ENCODE data around the gene NANOS2. TPM values are rescaled to one million over a fixed set of nuclear protein-coding genes. Genes with fewer than 3 reads are reported as not detected.

Gene NANOS2
- total and polyA plus RNA-seq, 2 of the 13 experiments (the other 11 are each of a cell fraction or from before 2014, with no cell fraction given), result not detected

DNA sequence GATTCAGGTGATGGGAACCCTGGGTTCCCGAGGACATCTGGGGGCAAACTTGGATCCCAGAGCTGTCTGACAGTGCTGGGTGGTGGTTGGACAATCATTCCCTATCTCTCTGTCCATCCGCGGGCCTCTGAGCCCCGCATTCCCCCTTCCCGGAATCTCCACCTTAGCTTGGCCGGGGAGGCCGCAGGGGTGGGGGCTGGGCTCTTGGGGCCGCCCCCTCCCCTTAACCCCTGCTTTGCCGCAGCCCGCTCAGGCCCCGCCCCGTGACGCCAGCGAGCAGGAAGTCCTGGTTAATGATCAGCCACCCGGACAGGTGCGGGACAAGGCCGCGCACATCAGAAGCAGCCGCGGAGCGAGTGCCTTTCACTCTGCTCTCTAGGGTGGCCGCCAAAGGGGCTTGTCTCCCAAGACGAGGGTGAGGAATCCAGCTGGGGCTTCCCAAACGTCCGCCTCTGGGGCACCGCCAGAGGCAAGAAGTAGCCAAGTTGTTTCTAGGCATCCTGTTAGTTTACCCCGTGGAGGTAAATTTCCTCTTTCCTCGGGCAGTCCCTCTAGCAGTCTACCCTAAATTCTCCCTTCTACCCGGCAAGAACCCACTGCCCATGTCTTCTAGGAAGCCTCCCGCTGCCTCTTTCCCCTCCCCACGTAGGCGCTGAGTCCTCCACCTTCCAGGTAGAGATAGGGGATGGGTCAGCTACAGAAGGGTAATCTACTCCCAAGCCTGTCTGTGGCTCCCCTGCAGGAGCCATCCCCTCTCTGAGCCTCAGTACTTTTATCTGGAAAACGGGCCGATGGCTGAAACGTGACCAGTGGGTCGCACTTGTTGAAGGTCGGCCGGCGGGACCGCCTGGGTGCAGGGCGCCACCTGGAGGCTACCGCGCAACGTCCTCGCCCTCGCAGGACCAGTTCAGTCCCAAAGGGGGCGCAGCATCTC, 31.7 kb downstream of the NANOS2 start (continued):
- TF ChIP-seq, protein P1, sequence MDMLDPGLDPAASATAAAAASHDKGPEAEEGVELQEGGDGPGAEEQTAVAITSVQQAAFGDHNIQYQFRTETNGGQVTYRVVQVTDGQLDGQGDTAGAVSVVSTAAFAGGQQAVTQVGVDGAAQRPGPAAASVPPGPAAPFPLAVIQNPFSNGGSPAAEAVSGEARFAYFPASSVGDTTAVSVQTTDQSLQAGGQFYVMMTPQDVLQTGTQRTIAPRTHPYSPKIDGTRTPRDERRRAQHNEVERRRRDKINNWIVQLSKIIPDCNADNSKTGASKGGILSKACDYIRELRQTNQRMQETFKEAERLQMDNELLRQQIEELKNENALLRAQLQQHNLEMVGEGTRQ (IDR thresholded peaks at IDR 0.05; ENCODE audit: low read depth, low read length), result no peak
- TF ChIP-seq, protein P1 (CRISPR knock-in tag; IDR thresholded peaks at IDR 0.05; ENCODE audit: borderline replicate concordance), result no peak
- TF ChIP-seq POLR2AphosphoS5 (IDR thresholded peaks at IDR 0.05; ENCODE audit: low read depth, low read length), result peak; percentile 89
- TF ChIP-seq ZNF577 (CRISPR knock-in tag; IDR thresholded peaks at IDR 0.05; ENCODE audit: borderline replicate concordance, low read depth), result no peak
- no peak for TF ChIP-seq ZKSCAN5 (CRISPR knock-in tag; IDR thresholded peaks at IDR 0.05)
- peak; percentile 87; the same call in 1 of the 2 replicates for TF ChIP-seq ZNF44 (CRISPR knock-in tag; IDR thresholded peaks at IDR 0.05)
- TF ChIP-seq ZNF782 (CRISPR knock-in tag; IDR thresholded peaks at IDR 0.05; ENCODE audit: borderline replicate concordance), result peak; percentile 54; the same call in 1 of the 2 replicates
- no peak for TF ChIP-seq ARHGAP35 (CRISPR knock-in tag; IDR thresholded peaks at IDR 0.05; ENCODE audit: borderline replicate concordance)
- no peak; the same call in 1 of the 2 replicates for TF ChIP-seq ZNF460 (CRISPR knock-in tag; IDR thresholded peaks at IDR 0.05; ENCODE audit: borderline replicate concordance)
- TF ChIP-seq, protein P2, sequence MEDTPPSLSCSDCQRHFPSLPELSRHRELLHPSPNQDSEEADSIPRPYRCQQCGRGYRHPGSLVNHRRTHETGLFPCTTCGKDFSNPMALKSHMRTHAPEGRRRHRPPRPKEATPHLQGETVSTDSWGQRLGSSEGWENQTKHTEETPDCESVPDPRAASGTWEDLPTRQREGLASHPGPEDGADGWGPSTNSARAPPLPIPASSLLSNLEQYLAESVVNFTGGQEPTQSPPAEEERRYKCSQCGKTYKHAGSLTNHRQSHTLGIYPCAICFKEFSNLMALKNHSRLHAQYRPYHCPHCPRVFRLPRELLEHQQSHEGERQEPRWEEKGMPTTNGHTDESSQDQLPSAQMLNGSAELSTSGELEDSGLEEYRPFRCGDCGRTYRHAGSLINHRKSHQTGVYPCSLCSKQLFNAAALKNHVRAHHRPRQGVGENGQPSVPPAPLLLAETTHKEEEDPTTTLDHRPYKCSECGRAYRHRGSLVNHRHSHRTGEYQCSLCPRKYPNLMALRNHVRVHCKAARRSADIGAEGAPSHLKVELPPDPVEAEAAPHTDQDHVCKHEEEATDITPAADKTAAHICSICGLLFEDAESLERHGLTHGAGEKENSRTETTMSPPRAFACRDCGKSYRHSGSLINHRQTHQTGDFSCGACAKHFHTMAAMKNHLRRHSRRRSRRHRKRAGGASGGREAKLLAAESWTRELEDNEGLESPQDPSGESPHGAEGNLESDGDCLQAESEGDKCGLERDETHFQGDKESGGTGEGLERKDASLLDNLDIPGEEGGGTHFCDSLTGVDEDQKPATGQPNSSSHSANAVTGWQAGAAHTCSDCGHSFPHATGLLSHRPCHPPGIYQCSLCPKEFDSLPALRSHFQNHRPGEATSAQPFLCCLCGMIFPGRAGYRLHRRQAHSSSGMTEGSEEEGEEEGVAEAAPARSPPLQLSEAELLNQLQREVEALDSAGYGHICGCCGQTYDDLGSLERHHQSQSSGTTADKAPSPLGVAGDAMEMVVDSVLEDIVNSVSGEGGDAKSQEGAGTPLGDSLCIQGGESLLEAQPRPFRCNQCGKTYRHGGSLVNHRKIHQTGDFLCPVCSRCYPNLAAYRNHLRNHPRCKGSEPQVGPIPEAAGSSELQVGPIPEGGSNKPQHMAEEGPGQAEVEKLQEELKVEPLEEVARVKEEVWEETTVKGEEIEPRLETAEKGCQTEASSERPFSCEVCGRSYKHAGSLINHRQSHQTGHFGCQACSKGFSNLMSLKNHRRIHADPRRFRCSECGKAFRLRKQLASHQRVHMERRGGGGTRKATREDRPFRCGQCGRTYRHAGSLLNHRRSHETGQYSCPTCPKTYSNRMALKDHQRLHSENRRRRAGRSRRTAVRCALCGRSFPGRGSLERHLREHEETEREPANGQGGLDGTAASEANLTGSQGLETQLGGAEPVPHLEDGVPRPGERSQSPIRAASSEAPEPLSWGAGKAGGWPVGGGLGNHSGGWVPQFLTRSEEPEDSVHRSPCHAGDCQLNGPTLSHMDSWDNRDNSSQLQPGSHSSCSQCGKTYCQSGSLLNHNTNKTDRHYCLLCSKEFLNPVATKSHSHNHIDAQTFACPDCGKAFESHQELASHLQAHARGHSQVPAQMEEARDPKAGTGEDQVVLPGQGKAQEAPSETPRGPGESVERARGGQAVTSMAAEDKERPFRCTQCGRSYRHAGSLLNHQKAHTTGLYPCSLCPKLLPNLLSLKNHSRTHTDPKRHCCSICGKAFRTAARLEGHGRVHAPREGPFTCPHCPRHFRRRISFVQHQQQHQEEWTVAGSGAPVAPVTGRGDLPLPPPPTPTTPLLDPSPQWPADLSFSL (CRISPR knock-in tag; IDR thresholded peaks at IDR 0.05), result no peak
- no peak for TF ChIP-seq ZNF776 (CRISPR knock-in tag; IDR thresholded peaks at IDR 0.05)
- TF ChIP-seq ZFP41 (CRISPR knock-in tag; IDR thresholded peaks at IDR 0.05; ENCODE audit: borderline replicate concordance), result no peak
- TF ChIP-seq NCOA2 (CRISPR knock-in tag; IDR thresholded peaks at IDR 0.05), result peak; percentile 90
- no peak for TF ChIP-seq DR1 (CRISPR knock-in tag; IDR thresholded peaks at IDR 0.05)
- TF ChIP-seq, protein P3, sequence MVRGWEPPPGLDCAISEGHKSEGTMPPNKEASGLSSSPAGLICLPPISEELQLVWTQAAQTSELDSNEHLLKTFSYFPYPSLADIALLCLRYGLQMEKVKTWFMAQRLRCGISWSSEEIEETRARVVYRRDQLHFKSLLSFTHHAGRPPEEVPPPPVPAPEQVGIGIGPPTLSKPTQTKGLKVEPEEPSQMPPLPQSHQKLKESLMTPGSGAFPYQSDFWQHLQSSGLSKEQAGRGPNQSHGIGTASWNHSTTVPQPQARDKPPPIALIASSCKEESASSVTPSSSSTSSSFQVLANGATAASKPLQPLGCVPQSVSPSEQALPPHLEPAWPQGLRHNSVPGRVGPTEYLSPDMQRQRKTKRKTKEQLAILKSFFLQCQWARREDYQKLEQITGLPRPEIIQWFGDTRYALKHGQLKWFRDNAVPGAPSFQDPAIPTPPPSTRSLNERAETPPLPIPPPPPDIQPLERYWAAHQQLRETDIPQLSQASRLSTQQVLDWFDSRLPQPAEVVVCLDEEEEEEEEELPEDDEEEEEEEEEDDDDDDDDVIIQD (CRISPR knock-in tag; IDR thresholded peaks at IDR 0.05; ENCODE audit: low read depth), result peak; percentile 47; the same call in 1 of the 2 replicates
- peak; percentile 73 for TF ChIP-seq ZNF556 (CRISPR knock-in tag; IDR thresholded peaks at IDR 0.05; ENCODE audit: borderline replicate concordance)
- TF ChIP-seq HOXD1 (CRISPR knock-in tag; IDR thresholded peaks at IDR 0.05), result peak; percentile 57; the same call in 1 of the 2 replicates
- no peak for TF ChIP-seq GZF1 (CRISPR knock-in tag; IDR thresholded peaks at IDR 0.05)

All from HepG2 (cell line).